GM23338 (cell line): ENCODE results near the gene UTS2R.

Experiments used
- CTCF ChIP-seq, 2 experiments: fragments of 200-600 bp in 1 of 2; sonication (generic) in 1 of 2; conservative IDR thresholded peaks; 2 replicates each; pipeline versions ENCODE4 v1.5.1 to v1.6.1; 2016 to 2017; ENCODE audit warnings: antibody characterized with exemption in 2 of 2, low read depth in 2 of 2, mild to moderate bottlenecking in 2 of 2, moderate library complexity in 1 of 2
- JUNB ChIP-seq: IDR thresholded peaks from one replicate; pipeline ENCODE4 v1.6.1; 2016; ENCODE audit warnings: antibody characterized with exemption; ENCODE audit not compliant: unreplicated experiment
- POLR2AphosphoS5 ChIP-seq: IDR thresholded peaks from 2 replicates; pipeline ENCODE4 v1.6.1; 2016; ENCODE audit warnings: antibody characterized with exemption, low read depth
- TF ChIP-seq, protein P1 (sequence below): IDR thresholded peaks from one replicate; pipeline ENCODE4 v1.6.1; 2018; ENCODE audit warnings: antibody characterized with exemption; ENCODE audit not compliant: unreplicated experiment

GRCh38 chr17:82354804-82355308, 16.7 kb upstream of the UTS2R start:
- TF ChIP-seq CTCF (conservative IDR thresholded peaks at IDR 0.05; ENCODE audit: low read depth in 2 of 2) = no peak
- no peak for TF ChIP-seq POLR2AphosphoS5
- TF ChIP-seq JUNB = no peak
- TF ChIP-seq, protein P1, sequence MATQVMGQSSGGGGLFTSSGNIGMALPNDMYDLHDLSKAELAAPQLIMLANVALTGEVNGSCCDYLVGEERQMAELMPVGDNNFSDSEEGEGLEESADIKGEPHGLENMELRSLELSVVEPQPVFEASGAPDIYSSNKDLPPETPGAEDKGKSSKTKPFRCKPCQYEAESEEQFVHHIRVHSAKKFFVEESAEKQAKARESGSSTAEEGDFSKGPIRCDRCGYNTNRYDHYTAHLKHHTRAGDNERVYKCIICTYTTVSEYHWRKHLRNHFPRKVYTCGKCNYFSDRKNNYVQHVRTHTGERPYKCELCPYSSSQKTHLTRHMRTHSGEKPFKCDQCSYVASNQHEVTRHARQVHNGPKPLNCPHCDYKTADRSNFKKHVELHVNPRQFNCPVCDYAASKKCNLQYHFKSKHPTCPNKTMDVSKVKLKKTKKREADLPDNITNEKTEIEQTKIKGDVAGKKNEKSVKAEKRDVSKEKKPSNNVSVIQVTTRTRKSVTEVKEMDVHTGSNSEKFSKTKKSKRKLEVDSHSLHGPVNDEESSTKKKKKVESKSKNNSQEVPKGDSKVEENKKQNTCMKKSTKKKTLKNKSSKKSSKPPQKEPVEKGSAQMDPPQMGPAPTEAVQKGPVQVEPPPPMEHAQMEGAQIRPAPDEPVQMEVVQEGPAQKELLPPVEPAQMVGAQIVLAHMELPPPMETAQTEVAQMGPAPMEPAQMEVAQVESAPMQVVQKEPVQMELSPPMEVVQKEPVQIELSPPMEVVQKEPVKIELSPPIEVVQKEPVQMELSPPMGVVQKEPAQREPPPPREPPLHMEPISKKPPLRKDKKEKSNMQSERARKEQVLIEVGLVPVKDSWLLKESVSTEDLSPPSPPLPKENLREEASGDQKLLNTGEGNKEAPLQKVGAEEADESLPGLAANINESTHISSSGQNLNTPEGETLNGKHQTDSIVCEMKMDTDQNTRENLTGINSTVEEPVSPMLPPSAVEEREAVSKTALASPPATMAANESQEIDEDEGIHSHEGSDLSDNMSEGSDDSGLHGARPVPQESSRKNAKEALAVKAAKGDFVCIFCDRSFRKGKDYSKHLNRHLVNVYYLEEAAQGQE = no peak
